Activated CD4-positive, CD25-positive, alpha-beta regulatory T cell treated with anti-CD3 and anti-CD28 coated beads, Interleukin-2, amount 50 U/mL, for 72 hours (primary cell): ENCODE results near the gene ROBO4.

Experiments used
- DNase-seq: peaks from one replicate; pipeline ENCODE4 v3.0.0; 2021

The ROBO4 gene

GRCh38 chr11:124872280-124872679, 25.4 kb downstream of the ROBO4 start:
- DNase-seq, result no peak

- DNase-seq, result no peak
Observed at GRCh38 chr11:124870430-124870829, 27.2 kb downstream of the ROBO4 start.

GRCh38 chr11:124869856-124870387, 27.7 kb downstream of the ROBO4 start:
- DNase-seq, result no peak

- DNase-seq, result no peak
Observed at GRCh38 chr11:124869331-124869730, 28.3 kb downstream of the ROBO4 start.

- DNase-seq, result no peak
Observed at GRCh38 chr11:124868331-124869274, 29.1 kb downstream of the ROBO4 start.

GRCh38 chr11:124867700-124868099, 30.0 kb downstream of the ROBO4 start:
- DNase-seq, result no peak

- peak; percentile 58 for DNase-seq
Observed at GRCh38 chr11:124865902-124866851, 31.5 kb downstream of the ROBO4 start.

GRCh38 chr11:124865181-124865901, 32.3 kb downstream of the ROBO4 start, which contains the start of gene ROBO3:
ROBO3 (plus strand) TSS chr11:124865432; CDS start chr11:124865578, 146 bp downstream.
- DNase-seq, result no peak

- no peak for DNase-seq
Observed at GRCh38 chr11:124864892-124865180, 32.8 kb downstream of the ROBO4 start.

- DNase-seq, result no peak
Observed at GRCh38 chr11:124864176-124864891, 33.3 kb downstream of the ROBO4 start.

GRCh38 chr11:124863826-124864165, 33.9 kb downstream of the ROBO4 start:
- no peak for DNase-seq

GRCh38 chr11:124863137-124863825, 34.4 kb downstream of the ROBO4 start:
- no peak for DNase-seq

- no peak for DNase-seq
Observed at GRCh38 chr11:124861670-124862069, 36.0 kb downstream of the ROBO4 start.

GRCh38 chr11:124859171-124859570, 38.5 kb downstream of the ROBO4 start:
- no peak for DNase-seq

GRCh38 chr11:124846070-124846673, 51.5 kb downstream of the ROBO4 start:
- no peak for DNase-seq

GRCh38 chr11:124844664-124845079, 53.0 kb downstream of the ROBO4 start:
- no peak for DNase-seq

GRCh38 chr11:124843616-124843910, 54.1 kb downstream of the ROBO4 start:
- DNase-seq, result no peak

- DNase-seq, result no peak
Observed at GRCh38 chr11:124842305-124842704, 55.4 kb downstream of the ROBO4 start.

GRCh38 chr11:124841840-124842239, 55.8 kb downstream of the ROBO4 start:
- no peak for DNase-seq

GRCh38 chr11:124841201-124841600, 56.5 kb downstream of the ROBO4 start:
- DNase-seq, result no peak

- no peak for DNase-seq
Observed at GRCh38 chr11:124840666-124841065, 57.0 kb downstream of the ROBO4 start.
